ENCODE data around the gene ST7.
"Not testable (repeated sequence)": the region's sequence is repeated elsewhere in the genome, so short reads cannot be mapped to it uniquely, and the experiment has no call there.

The ST7 gene

DNA sequence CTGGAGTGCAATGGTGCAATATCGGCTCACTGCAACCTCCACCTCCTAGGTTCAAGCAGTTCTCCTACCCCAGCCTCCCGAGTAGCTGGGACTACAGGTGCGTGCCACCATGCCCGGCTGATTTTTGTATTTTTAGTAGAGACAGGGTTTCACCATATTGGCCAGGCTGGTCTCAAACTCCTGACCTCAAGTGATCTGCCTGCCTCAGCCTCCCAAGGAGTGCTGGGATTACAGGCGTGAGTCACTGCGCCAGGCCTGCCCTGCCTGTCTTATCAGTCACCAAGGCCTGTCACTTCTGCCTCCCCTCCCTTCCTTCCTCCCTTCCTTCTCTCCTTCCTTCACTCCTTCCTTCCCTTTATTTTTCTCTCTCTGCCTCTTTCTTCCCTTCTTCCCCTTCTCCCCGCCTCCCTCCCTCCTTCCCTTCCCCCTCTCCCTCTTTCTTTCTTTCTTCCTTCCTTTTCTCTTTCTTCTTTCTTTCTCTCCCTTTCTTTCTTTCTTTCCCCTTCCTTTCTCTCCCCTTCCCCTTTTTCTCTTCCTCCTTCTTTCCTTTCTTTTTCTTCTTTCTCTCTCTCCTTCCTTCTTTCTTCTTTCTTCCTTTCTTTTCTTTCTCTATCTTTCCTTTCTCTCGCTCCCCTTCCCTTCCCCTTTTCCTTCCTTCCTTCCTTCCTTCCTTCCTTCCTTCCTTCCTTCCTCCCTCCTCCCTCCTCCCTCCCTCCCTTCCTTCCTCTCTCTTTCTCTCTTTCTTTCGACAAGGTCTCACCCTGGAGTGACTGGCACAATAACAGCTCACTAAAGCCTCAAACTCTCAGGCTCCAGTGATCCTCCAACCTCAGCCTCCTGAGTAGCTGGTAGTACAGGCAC is 3.1 kb upstream of the ST7 start:
- in situ Hi-C loops (cut with MboI; ENCODE audit: low sequenced_read_pairs): no loop called here

DNA sequence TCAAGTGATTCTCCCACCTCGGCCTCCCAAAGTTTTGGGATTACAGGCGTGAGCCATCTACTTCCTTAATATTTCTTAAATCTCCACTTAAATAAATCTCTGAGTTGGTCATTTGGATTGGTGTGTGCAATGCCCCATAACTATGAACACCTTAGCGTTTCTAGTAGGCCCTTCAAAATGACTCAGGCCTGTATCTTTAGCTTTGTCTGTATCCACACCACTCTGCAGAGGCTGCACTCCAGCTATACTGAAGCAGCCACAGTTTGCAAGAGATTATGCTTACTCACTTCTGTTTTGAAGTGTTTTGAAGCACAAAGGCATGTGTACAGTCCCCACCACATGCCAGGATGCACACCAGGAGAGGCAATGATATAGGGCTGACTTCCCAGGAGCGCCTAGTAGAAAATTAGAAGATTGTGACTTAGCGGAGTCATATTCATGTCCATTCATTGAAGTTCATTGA is 2.4 kb upstream of the ST7 start:
- in situ Hi-C loops (cut with MboI; ENCODE audit: low sequenced_read_pairs): no loop called here

DNA sequence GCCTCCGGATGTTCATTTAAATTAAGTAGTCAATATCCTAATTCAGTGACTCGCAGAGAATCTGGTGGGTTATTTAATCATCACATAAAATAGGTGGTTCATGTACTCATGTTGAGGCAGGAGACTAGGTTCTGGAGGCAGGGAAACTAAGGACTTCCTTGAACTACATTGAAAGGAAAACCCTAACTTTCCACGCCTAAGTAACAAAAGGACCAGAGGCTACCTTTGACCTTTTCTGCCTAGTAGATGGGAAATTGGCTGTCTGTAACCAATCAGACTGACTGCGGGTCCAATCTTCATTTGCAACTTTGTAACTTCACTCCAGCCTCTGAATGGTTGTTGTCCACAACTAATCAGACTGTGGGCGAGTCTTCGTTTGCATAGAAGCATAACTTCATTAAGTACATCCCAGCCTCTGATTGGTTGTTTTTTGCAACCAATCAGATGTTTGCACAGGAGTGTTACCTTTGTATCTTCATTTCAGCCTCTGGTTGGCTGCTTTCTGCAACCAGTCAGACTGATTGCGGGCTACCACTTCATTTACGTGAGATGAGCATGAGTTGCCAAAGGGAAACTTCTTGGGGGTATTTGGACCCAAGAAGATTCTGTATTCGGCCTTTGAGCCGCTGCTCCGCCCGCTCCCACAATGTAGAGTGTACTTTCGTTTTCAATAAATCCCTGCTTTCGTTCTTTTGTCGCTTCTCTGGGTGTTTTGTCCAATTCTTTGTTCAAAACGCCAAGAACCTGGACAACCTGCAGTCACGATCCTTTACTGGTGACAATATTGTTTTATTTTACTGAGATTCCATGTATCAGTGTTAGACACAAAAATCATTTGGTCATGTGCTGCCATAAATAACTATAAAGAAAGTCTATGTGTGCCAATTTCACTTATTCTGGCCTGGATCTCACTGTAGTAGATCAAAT is 1.7 kb upstream of the ST7 start:
- in situ Hi-C loops (cut with MboI; ENCODE audit: low sequenced_read_pairs): no loop called here

DNA sequence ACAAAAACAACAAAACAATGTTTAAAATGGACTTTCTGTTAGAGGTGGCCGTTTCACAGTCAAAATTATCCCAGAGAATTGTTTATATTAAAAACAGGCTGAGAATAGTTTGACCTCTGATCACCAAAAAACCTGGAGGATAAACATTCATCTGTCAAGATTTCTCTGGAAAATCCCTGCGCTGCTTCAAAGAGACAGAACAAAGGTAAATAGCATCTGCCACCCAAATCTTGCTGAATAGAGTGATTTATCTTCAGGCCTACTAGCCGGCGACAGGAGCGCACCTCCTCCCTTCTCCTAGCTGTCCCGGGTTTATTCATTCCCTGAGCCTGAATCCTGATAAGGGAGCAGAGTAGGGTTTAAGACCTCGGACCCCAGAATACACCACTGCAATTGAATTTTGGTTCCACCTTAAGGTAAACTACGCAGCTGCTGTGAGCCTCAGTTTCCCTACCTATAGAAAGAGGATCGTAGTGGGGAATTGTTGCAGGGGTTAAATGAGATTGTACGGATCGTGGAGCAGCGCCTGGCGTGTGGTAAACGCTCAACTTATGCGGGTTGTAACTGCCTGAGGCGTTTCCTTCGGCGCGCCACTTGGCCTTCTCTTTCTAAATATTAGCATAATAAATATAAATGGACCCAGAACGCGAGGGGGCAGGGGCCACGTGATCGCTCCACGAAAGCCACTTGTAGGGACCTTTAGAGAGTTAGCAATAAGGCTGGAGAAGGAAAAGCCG is 498 bp upstream of the ST7 start:
- in situ Hi-C loops (cut with MboI; ENCODE audit: low sequenced_read_pairs): no loop called here

DNA sequence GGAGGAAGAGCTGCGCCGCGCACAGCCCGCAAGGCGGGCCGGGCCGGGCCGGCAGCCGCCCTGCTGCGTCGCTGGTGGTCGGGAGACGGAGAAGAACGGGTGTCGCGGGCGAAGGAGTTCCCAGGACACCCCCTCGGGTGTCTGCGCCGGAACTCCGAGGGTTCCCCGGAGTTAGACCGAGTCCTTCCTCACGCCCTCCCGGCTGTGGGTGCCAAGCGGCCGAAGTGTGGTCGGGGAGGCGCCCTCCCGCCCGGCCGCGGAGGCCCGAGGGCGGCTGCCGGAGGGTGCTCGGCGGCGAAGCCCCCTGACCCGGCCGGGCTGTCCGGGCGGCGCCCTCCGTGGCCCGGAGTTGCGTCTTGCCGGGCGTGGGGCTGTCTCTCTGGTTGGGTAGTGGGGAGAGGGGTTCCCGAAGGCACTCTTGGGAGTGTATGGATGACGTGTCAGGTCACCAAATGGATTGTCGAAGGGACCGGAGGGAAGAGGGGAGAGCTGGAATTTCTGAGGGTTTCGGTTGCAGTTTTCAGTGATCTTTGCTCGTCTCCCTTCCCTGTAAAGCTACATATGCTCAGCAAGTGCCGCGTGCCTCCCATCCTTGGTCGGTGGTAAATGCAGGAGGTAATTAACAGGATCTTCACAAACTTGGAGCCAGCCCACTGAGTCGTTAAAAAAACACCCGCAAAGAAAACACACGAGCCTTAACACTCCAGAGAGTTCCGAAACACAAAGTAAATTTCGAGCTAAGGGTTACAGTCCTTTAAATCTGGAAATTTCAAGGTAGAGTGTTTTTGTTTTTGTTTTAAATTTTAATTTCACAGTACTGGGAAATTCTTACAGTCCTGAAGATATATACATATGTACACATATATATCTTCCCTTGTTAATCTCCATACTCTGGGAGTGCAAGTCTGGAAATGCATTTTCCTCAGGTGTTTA is 871 bp downstream of the ST7 start:
- in situ Hi-C loops (cut with MboI; ENCODE audit: low sequenced_read_pairs): no loop called here

DNA sequence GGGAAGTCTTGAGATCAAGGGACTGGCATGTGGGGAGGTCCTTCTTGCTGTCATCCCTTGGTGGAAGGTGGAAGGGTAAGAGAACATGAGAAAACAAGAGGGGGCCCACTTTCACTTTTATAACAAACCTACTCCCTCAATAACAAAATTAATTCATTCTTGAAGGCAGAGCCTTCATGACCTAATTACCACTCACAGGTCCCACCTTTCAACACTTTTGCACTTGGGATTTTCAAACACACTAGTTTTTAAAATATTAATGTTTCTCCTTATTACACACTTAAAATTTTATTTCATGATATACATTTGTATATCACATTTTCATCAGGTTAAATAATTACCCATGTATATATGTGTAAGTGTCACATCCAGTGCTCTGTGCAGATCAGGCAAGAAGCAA is 2.0 kb downstream of the ST7 start:
- in situ Hi-C loops (cut with MboI; ENCODE audit: low sequenced_read_pairs): no loop called here

DNA sequence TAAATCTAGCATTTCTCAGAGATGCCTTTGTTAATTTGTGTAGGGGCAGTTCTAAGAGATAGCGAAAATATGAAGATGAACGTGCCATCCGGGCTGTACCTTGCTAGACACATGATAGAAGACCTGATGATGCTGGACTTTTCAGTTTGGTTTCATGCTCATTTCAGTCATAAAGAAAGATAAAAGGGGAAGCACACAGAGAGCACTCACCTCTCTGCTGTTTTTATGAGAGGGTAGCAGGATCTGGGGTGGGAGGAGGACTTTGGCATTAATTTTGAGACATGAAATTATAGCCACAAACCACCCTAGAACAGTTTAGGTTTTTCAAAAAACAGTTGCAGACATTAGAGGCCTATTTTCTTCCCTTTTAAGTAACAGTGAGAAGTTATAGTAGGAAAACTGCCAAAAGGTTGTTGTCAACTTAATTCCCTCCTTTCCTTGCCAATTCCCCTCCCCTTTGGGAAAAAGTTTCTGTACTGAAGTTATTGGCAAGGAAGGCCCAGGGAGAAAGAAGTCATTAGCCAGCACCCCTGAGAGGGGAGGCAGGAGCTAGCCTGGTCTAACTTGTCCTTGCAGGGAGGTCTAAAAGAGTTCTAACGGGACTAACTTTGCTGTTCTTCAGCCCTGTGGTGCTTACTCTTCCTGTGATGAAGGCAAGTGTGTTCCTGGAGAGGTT is 2.6 kb downstream of the ST7 start:
- in situ Hi-C loops (cut with MboI; ENCODE audit: low sequenced_read_pairs): no loop called here

DNA sequence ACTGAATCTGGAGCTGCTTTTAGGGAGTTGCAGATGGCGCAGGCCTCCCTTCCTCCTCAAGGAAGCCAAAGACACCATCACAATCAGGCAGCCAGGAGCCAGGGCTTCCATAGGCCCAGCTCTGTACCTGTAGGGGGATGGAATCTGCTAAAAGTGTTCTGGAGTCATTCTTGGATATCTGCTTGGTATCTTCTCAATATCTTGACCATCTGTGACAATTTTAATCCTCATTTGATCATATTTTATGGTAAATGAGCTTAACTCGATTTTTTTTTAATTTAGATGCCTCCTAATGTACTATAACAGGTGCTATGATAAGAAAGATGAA is 3.1 kb downstream of the ST7 start:
- in situ Hi-C loops (cut with MboI; ENCODE audit: low sequenced_read_pairs): no loop called here

DNA sequence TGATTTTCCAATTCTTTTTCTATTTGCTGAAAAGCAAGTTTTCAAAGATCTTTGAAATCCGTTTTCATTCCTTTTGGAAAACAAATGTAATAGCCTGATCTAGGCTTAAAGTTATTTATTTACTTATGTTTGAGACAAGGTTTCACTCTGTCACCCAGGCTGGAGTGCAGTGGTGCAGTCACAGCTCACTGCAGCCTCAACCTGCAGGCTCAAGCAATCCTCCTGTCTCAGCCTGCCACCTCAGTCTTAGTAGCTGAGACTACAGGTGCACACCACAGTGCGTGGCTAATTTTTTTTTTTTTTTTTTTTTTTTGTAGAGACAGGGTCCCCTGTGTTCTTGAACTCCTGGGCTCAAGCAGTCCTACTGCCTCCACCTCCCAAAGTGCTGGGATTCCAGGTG is 4.6 kb downstream of the ST7 start:
- in situ Hi-C loops (cut with MboI; ENCODE audit: low sequenced_read_pairs): no loop called here

DNA sequence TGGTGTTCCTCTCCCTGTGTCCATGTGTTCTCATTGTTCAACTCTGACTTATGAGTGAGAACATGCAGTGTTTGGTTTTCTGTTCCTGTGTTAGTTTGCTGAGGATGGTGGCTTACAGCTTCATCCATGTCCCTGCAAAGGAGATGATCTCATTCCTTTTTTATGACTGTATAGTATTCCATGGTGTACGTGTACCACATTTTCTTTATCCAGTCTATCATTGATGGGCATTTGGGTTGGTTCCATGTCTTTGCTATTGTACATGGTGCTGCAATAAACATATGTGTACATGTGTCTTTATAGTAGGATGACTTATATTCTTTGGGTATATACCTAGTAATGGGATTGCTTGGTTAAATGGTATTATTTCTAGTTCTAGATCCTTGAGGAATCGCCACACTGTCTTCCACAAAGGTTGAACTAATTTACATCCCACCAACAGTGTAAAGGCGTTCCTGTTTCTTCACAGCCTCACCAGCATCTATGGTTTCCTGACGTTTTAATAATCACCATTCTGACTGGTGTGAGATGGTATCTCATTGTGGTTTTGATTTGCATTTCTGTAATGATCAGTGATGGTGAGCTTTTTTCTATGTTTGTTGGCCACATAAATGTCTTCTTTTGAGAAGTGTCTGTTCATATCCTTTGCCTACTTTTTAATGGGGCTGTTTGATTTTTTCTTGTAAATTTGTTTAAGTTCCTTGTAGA is 8.8 kb downstream of the ST7 start:
- in situ Hi-C loops (cut with MboI; ENCODE audit: low sequenced_read_pairs): not testable (repeated sequence)

DNA sequence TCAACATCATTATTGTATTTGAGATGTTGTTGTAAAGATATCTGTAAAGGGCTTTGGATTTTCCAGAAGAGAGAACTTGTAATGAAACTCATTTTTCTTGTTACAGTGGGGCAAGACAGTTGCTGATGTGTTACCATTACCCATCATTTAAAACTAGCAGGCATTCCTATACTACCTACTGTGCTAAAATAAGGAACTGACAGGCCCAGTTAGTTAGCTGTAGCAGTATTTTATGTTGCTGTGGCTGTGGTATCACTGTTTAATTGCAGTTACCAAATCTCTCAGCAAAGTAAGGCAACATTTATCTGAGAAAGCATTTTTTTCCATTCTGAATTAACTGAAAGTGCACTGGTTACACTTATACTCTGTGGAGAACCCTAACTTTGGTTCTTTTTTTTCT is 9.9 kb downstream of the ST7 start:
- in situ Hi-C loops (cut with MboI; ENCODE audit: low sequenced_read_pairs): no loop called here

DNA sequence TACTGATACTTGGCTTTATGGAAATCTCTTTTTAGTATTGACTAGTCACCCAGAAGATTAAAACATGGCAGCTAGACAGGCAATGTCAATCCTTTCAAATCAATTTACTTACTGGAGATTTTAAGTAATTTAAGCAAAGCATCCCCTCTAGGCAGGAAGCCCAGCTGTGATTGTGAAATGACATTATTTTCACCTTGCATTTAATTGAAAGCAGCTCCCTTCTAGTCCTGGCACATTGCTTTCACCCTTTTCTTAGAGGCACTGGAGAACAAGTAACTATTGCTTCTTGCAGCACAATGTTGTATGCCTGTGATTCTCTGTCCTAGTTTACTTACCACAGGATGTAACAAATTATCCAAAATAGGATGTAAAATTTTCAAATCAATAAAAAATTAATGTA is 13.3 kb downstream of the ST7 start:
- in situ Hi-C loops (cut with MboI; ENCODE audit: low sequenced_read_pairs): no loop called here

DNA sequence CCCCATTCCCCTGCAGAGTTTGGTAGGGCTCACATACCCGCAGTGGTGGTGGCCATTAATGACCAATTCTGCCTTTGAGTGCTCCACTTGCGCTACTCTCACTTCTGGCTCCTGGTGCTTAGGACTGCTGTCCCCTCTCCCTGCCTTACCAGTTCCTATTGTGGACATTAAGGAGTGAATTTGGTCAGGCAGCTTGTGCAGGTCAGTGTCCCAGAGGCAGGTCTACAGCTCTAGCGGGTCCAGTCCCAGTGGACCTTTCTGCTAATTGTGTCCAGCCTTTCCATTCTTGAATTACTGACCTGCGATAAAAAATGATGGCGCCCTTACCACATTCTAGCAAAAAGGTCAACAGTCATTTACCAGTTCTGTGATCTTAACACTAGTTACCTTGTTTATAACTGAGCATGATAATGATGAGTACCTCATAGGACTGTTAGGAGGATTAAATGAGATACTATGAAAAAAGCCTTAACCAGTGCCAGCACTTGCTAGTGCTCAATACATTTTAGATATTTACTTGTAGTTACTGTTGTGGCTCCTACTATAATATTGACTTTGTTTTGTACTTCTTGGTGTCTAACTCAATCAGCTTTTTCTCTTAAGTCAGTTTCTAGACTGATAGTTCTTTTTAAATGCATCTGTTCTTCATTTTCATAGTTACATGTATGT is 14.1 kb downstream of the ST7 start:
- in situ Hi-C loops (cut with MboI; ENCODE audit: low sequenced_read_pairs): no loop called here

DNA sequence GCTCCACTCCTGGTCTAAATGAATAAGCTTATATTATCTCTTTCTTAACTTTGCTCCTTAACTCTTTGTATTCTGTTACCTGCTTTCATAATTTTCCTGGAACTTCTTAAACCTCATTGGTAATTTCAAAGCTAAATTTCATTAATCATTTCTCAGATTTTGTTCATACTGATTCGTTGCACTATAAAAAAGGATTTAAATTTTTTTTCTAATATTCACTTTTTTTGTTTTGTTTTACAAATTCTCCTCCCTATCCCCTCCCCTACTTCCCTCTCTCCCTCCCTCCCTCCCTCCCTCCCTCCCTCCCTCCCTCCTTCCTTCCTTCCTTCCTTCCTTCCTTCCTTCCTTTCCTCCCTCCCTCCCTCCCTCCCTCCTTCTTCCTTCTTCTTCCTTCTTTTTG is 14.7 kb downstream of the ST7 start:
- in situ Hi-C loops (cut with MboI; ENCODE audit: low sequenced_read_pairs): no loop called here

DNA sequence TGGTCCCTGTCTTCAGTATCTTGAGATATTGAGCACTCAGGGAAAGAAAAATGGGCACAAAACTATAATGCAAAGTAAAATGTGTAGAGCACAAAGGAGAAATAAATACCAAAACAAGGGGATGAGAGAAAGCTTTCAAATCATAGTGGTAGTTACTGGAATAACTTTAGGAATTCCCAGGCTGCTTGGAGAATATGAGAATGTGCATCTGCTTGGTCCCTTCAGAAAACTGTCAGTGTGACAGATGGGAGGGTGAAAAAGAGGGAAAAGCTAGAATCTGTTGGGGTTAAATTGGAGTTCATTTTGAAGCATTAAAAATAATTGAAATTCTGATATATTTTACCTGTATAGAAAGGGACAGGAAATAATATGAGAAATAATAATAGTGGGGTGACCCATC is 15.3 kb downstream of the ST7 start:
- in situ Hi-C loops (cut with MboI; ENCODE audit: low sequenced_read_pairs): no loop called here

DNA sequence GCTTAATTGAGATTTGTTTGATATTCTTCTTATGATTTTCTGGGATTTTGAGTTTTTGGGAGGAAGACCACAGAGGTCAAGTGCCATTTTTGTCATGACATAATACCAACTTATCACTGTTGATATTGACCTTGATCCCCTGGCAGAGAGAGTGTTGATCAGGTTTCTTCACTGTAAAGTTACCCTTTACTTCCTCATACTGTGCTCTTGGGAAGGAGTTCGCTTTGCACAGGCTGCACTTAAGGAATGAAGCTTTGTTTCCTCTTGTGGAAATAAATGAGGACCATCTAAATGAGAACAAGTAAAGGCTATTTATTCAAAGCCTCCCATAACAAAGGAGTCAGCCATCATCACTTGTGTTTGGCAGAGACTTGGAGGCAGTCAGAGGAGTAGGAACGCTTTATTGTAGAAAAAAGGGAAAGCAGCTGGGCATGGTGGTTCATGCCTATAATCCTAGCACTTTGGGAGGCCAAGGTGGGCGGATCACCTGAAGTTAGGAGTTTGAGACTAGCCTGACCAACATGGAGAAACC is 16.1 kb downstream of the ST7 start:
- in situ Hi-C loops (cut with MboI; ENCODE audit: low sequenced_read_pairs): no loop called here

DNA sequence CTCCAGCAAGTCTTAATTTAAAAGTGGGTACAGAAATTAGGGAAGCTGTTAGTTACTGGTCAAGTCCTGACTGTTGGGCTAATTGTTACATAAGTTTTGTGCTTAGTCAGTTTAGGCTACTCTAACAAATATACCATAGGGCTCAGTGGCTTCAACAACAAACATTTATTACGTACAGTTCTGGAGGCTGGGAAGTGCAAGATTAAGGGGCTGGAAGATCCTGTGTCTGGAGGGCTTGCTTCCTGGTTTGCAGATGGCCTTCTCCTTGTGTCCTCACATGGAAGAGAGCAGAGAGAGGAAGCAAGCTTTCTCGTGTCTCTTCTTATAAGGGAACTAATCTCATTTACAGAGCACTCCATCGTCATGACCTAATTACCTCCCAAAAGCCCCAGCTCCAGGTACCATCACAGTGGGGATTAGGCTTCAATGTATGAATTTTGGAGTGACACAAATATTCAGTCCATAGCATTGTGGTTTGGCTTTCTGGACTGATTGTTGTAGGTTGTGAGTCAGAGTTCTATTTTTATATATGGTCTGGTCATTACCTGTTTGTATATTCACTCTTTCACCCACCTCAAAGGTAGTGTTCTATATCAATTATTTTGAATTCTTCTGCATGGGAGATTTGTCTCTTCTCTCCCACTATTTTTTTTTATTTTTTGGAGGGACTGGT is 17.1 kb downstream of the ST7 start:
- in situ Hi-C loops (cut with MboI; ENCODE audit: low sequenced_read_pairs): no loop called here

DNA sequence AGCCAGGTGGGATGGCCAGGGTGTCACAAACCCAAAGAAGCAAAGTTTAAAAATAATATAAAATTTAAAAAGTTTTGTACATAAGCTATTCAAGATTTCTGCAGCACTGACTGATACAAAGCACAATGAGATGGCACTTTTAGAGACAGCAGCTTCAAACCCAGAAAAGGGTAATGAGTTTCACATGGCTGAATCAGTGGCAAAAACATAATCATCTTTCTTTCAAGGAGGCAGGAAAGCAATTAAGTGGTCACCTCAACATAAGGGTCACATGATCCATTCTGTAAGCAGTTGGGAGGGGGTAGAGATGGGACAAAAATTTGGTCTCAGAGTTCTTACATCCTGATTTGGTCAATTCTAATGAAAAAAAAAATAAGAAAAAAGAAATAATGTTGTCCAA is 17.9 kb downstream of the ST7 start:
- in situ Hi-C loops (cut with MboI; ENCODE audit: low sequenced_read_pairs): not testable (repeated sequence)
